IMR-90 (cell line): Measurements from ENCODE around the gene XRCC5.

Experiments
- BHLHE40 ChIP-seq: fragments of 150-350 bp; IDR thresholded peaks from 2 replicates; pipeline ENCODE4 v1.6.1; 2016; ENCODE audit warnings: mild to moderate bottlenecking, low read depth, low read length
- CEBPB ChIP-seq: IDR thresholded peaks from 2 replicates; pipeline ENCODE4 v1.6.1; 2012; ENCODE audit warnings: low read depth, low read length, improper control_type of control experiment
- CHD1 ChIP-seq: IDR thresholded peaks from 2 replicates; pipeline ENCODE4 v1.6.1; 2012; ENCODE audit warnings: low read depth, low read length, improper control_type of control experiment
- CTCF ChIP-seq: conservative IDR thresholded peaks from 2 replicates; pipeline ENCODE4 v1.5.1; 2012; ENCODE audit warnings: mild to moderate bottlenecking, low read depth, low read length, improper control_type of control experiment
- ELK1 ChIP-seq: fragments of 150-350 bp; IDR thresholded peaks from 2 replicates; pipeline ENCODE4 v1.6.1; 2016; ENCODE audit warnings: low read depth, mild to moderate bottlenecking, low read length, moderate library complexity, borderline replicate concordance
- FOS ChIP-seq: fragments of 150-350 bp; IDR thresholded peaks from 2 replicates; pipeline ENCODE4 v1.6.1; 2016; ENCODE audit warnings: low read depth, low read length
- MAFK ChIP-seq: IDR thresholded peaks from 2 replicates; pipeline ENCODE4 v1.6.1; 2012; ENCODE audit warnings: low read depth, low read length, improper control_type of control experiment
- MAZ ChIP-seq: IDR thresholded peaks from 2 replicates; pipeline ENCODE4 v1.6.1; 2012; ENCODE audit warnings: low read depth, mild to moderate bottlenecking, low read length, improper control_type of control experiment, moderate library complexity, borderline replicate concordance
- NFE2L2 ChIP-seq: fragments of 150-350 bp; IDR thresholded peaks from 2 replicates; pipeline ENCODE4 v1.6.1; 2016; ENCODE audit warnings: low read depth, mild to moderate bottlenecking, low read length
- POLR2A ChIP-seq: IDR thresholded peaks from 2 replicates; pipeline ENCODE4 v1.6.1; 2012; ENCODE audit warnings: mild to moderate bottlenecking, low read depth, low read length
- RAD21 ChIP-seq: IDR thresholded peaks from 2 replicates; pipeline ENCODE4 v1.6.1; 2012; ENCODE audit warnings: low read length, improper control_type of control experiment
- RCOR1 ChIP-seq: IDR thresholded peaks from 2 replicates; pipeline ENCODE4 v1.6.1; 2012; ENCODE audit warnings: mild to moderate bottlenecking, low read length, improper control_type of control experiment; ENCODE audit not compliant: insufficient replicate concordance
- RFX5 ChIP-seq: IDR thresholded peaks from 2 replicates; pipeline ENCODE4 v1.8.0; 2012; ENCODE audit warnings: low read depth, mild to moderate bottlenecking, low read length, moderate library complexity
- USF2 ChIP-seq: fragments of 150-350 bp; IDR thresholded peaks from 2 replicates; pipeline ENCODE4 v1.6.1; 2017; ENCODE audit warnings: mild to moderate bottlenecking, antibody characterized with exemption, low read length, low read depth

- TF ChIP-seq POLR2A = no peak
- no peak for TF ChIP-seq CTCF
- TF ChIP-seq NFE2L2 = no peak
- TF ChIP-seq RAD21 = no peak
- no peak for TF ChIP-seq USF2
- no peak for TF ChIP-seq RFX5
- TF ChIP-seq CEBPB = no peak
- no peak for TF ChIP-seq FOS
- TF ChIP-seq CHD1 = no peak
- no peak for TF ChIP-seq MAZ
- no peak for TF ChIP-seq BHLHE40
- no peak for TF ChIP-seq ELK1
- TF ChIP-seq RCOR1 = no peak
- TF ChIP-seq MAFK = no peak
Measured at GRCh38 chr2:216242365-216242764, 133.2 kb downstream of the XRCC5 start.
